Uterus (tissue), 2 donors: ENCODE measurements around the gene LTB4R2.

Experiments used
- POLR2A ChIP-seq, 2 donors: fragments of 450-650 bp; IDR thresholded peaks; one replicate each; pipeline ENCODE4 v1.6.1; 2016; ENCODE audit warnings: antibody characterized with exemption in 2 of 2, mild to moderate bottlenecking in 1 of 2, moderate library complexity in 1 of 2
- TF ChIP-seq, protein P1 (sequence below), 4 experiments: fragments of 200-600 bp in 2 of 4; fragments of 450-650 bp in 2 of 4; sonication (generic) in 2 of 4; IDR thresholded peaks; one replicate each; pipeline ENCODE4 v1.5.1; 2016 to 2019; ENCODE audit warnings: antibody characterized with exemption in 4 of 4, mild to moderate bottlenecking in 2 of 4, moderate library complexity in 1 of 4

DNA sequence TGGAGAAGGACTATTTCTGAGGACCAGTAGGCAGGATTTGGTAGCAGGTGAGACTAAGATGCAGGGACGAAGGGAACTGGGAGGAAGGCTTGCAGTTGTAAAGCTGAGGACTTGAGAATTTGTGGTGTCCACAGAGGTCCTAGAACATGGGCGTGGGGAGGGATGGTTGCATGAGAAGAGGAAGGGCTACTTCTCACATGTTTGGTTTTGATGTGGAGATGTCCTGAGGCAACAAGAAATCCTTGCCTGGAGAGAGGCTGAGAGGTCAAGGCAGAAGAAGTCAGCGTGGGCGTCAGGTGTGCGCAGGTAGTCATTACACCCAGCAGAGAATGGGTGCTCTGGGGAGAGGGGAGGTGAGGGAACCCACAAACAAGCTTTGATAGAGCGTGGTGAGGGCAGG lies 32.9 kb upstream of the LTB4R2 start:
- TF ChIP-seq, protein P1, sequence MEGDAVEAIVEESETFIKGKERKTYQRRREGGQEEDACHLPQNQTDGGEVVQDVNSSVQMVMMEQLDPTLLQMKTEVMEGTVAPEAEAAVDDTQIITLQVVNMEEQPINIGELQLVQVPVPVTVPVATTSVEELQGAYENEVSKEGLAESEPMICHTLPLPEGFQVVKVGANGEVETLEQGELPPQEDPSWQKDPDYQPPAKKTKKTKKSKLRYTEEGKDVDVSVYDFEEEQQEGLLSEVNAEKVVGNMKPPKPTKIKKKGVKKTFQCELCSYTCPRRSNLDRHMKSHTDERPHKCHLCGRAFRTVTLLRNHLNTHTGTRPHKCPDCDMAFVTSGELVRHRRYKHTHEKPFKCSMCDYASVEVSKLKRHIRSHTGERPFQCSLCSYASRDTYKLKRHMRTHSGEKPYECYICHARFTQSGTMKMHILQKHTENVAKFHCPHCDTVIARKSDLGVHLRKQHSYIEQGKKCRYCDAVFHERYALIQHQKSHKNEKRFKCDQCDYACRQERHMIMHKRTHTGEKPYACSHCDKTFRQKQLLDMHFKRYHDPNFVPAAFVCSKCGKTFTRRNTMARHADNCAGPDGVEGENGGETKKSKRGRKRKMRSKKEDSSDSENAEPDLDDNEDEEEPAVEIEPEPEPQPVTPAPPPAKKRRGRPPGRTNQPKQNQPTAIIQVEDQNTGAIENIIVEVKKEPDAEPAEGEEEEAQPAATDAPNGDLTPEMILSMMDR (IDR thresholded peaks at IDR 0.05) = no peak
- TF ChIP-seq POLR2A (IDR thresholded peaks at IDR 0.05) = no peak
